Measurements from ENCODE around the gene GZF1. TPM values are rescaled to one million over a fixed set of nuclear protein-coding genes. Genes with fewer than 3 reads are reported as not detected.

The GZF1 gene
- polyA plus RNA-seq, 3 donors, result 5.5 to 215 (median 7.0) TPM

GRCh38 chr20:23409800-23410199, 47.8 kb downstream of the GZF1 start:
- H3K4me2 ChIP-seq (replicated peaks; ENCODE audit: extremely low read depth, low read length, poor library complexity, severe bottlenecking), result no peak overlapping the region
- peaks cover 3 to 5% of the 10 kb centered on the region in 2 donors for H3K36me3 ChIP-seq (replicated peaks in 1 of 2; ENCODE audit: control insufficient read depth in 1 of 2, insufficient read depth in 2 of 2, low read length in 2 of 2)
- H3K4me3 ChIP-seq (replicated peaks in 1 of 3; ENCODE audit: low read depth in 2 of 3, low read length in 3 of 3), result no peak overlapping the region
- H3K27ac ChIP-seq (ENCODE audit: low read depth in 1 of 2, low read length in 2 of 2), result no peak overlapping the region
- H3K27me3 Mint-ChIP-seq (ENCODE audit: low read depth in 3 of 3), result peaks cover 0 to 1% (median 0%) of the 10 kb centered on the region in 3 donors
- H3K9ac ChIP-seq (ENCODE audit: insufficient read depth, low read length, poor library complexity, severe bottlenecking), result no peak overlapping the region
- no peak overlapping the region for H3K4me3 Mint-ChIP-seq
- WGBS (ENCODE audit: insufficient coverage), result no CpG with 5 or more reads among the region's 3 CpGs
- no peak overlapping the region for H2AFZ ChIP-seq (ENCODE audit: insufficient read depth, low read depth, low read length, poor library complexity, severe bottlenecking)
- H4K20me1 ChIP-seq (ENCODE audit: insufficient read depth, low read length), result peaks cover 80% of the 10 kb centered on the region
- no peak for DNase-seq
- H3K4me1 Mint-ChIP-seq, result peaks cover 5% of the 10 kb centered on the region
- H3K27me3 ChIP-seq (ENCODE audit: control insufficient read depth in 2 of 2, insufficient read depth in 2 of 2, low read length in 2 of 2), result no peaks in the 10 kb centered on the region
- H3K27ac Mint-ChIP-seq, result peak overlapping the region in 1 of 7 donors; percentile 74
- H3K4me1 ChIP-seq (ENCODE audit: control insufficient read depth in 1 of 2, insufficient read depth in 2 of 2, low read length in 2 of 2), result no peaks in the 10 kb centered on the region
- H3K9me3 ChIP-seq (replicated peaks in 1 of 2; ENCODE audit: control insufficient read depth in 1 of 2, insufficient read depth in 1 of 2, low read length in 2 of 2), result no peaks in the 10 kb centered on the region
- no peaks in the 10 kb centered on the region for H3K9me3 Mint-ChIP-seq
- no peak for TF ChIP-seq CTCF (IDR thresholded peaks at IDR 0.05)
- peaks cover 11 to 14% of the 10 kb centered on the region in 2 donors for H3K36me3 Mint-ChIP-seq
- intact Hi-C loops (cut with micrococcal nuclease), result loop anchor here in 1 of 2 donors (10.0 kb wide), 1 partner anchor 65 kb away; no protein-coding TSS in a partner anchor
- peaks cover 95% of the 10 kb centered on the region for H3K79me2 ChIP-seq (ENCODE audit: insufficient read depth, low read length)

GRCh38 chr20:23410916-23411695, 49.1 kb downstream of the GZF1 start:
- Mint-ChIP-seq H3K27ac (peak overlapping the region in 1 of 7 donors; percentile 10), H3K9me3 (no peaks in the 10 kb centered on the region), H3K36me3 (peaks cover 7 to 11% of the 10 kb centered on the region in 2 donors), H3K4me1 (peaks cover 10% of the 10 kb centered on the region), H3K27me3 (ENCODE audit: low read depth in 3 of 3) (peaks cover 0 to 1% (median 0%) of the 10 kb centered on the region in 3 donors), H3K4me3 (no peak overlapping the region)
- Histone ChIP-seq H2AFZ (ENCODE audit: insufficient read depth, low read depth, low read length, poor library complexity, severe bottlenecking) (no peak overlapping the region), H3K27ac (ENCODE audit: low read depth in 1 of 2, low read length in 2 of 2) (no peak overlapping the region), H3K79me2 (ENCODE audit: insufficient read depth, low read length) (peaks cover 95% of the 10 kb centered on the region), H3K4me3 (replicated peaks in 1 of 3; ENCODE audit: low read depth in 2 of 3, low read length in 3 of 3) (no peak overlapping the region), H3K9me3 (replicated peaks in 1 of 2; ENCODE audit: control insufficient read depth in 1 of 2, insufficient read depth in 1 of 2, low read length in 2 of 2) (no peaks in the 10 kb centered on the region), H3K4me2 (replicated peaks; ENCODE audit: extremely low read depth, low read length, poor library complexity, severe bottlenecking) (no peak overlapping the region), H3K36me3 (replicated peaks in 1 of 2; ENCODE audit: control insufficient read depth in 1 of 2, insufficient read depth in 2 of 2, low read length in 2 of 2) (peaks cover under 1 to 3% of the 10 kb centered on the region in 2 donors), H3K4me1 (ENCODE audit: control insufficient read depth in 1 of 2, insufficient read depth in 2 of 2, low read length in 2 of 2) (no peaks in the 10 kb centered on the region), H4K20me1 (ENCODE audit: insufficient read depth, low read length) (peaks cover 74% of the 10 kb centered on the region), H3K27me3 (ENCODE audit: control insufficient read depth in 2 of 2, insufficient read depth in 2 of 2, low read length in 2 of 2) (no peaks in the 10 kb centered on the region), H3K9ac (ENCODE audit: insufficient read depth, low read length, poor library complexity, severe bottlenecking) (no peak overlapping the region)
- no peak for DNase-seq
- intact Hi-C loops (cut with micrococcal nuclease), result no loop called here
- TF ChIP-seq CTCF (IDR thresholded peaks at IDR 0.05), result no peak
- WGBS (ENCODE audit: insufficient coverage), result 100% methylated on average over 1 of the region's 3 CpGs
